ENCODE measurements around the gene CEMP1. TPM values are rescaled to one million over a fixed set of nuclear protein-coding genes. Genes with fewer than 3 reads are reported as not detected.

Gene CEMP1
- total and polyA plus RNA-seq, 10 of the 15 experiments (the other 5 are each of a cell fraction or from before 2014, with no cell fraction given), result 0.05 to 8.2 (median 1.5) TPM; not detected in 5

GRCh38 chr16:2514333-2515179 is 16.7 kb downstream of the CEMP1 start:
- peaks cover 6 to 13% of the 10 kb centered on the region in 2 experiments; a peak in 3 of 4 replicates for H3K36me3 ChIP-seq (ENCODE audit: control insufficient read depth in 2 of 2, insufficient read depth in 2 of 2, low read length in 1 of 2)
- 0 out of 2 replicates have a peak, but pooled peaks have one; percentile 39 for TF ChIP-seq MLLT1 (IDR thresholded peaks at IDR 0.05)
- no peak for TF ChIP-seq EZH2 (IDR thresholded peaks at IDR 0.05; ENCODE audit: borderline replicate concordance, control insufficient read depth, low read depth, low read length)
- no peak for TF ChIP-seq CHD4 (IDR thresholded peaks at IDR 0.05)
- no peak for TF ChIP-seq RAD21 (IDR thresholded peaks at IDR 0.05; ENCODE audit: insufficient read depth, low read depth, low read length)
- TF ChIP-seq SPI1 (IDR thresholded peaks at IDR 0.05; ENCODE audit: borderline replicate concordance, insufficient read depth, low read depth, low read length), result no peak
- TF ChIP-seq, protein P1, sequence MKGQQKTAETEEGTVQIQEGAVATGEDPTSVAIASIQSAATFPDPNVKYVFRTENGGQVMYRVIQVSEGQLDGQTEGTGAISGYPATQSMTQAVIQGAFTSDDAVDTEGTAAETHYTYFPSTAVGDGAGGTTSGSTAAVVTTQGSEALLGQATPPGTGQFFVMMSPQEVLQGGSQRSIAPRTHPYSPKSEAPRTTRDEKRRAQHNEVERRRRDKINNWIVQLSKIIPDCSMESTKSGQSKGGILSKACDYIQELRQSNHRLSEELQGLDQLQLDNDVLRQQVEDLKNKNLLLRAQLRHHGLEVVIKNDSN (IDR thresholded peaks at IDR 0.05; ENCODE audit: borderline replicate concordance, extremely low read length, insufficient read depth, low read depth, low read length), result peak; percentile 33
- no peak; the same call in 1 of the 2 replicates for TF ChIP-seq POLR2A (IDR thresholded peaks at IDR 0.05; ENCODE audit: low read depth, low read length)
- no peak for TF ChIP-seq YY1 (IDR thresholded peaks at IDR 0.05; ENCODE audit: low read depth, low read length)
- TF ChIP-seq, protein P2, sequence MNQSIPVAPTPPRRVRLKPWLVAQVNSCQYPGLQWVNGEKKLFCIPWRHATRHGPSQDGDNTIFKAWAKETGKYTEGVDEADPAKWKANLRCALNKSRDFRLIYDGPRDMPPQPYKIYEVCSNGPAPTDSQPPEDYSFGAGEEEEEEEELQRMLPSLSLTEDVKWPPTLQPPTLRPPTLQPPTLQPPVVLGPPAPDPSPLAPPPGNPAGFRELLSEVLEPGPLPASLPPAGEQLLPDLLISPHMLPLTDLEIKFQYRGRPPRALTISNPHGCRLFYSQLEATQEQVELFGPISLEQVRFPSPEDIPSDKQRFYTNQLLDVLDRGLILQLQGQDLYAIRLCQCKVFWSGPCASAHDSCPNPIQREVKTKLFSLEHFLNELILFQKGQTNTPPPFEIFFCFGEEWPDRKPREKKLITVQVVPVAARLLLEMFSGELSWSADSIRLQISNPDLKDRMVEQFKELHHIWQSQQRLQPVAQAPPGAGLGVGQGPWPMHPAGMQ (IDR thresholded peaks at IDR 0.05; ENCODE audit: borderline replicate concordance), result no peak
- TF ChIP-seq IKZF2 (IDR thresholded peaks at IDR 0.05), result no peak
- TF ChIP-seq SMARCA5 (IDR thresholded peaks at IDR 0.05), result no peak
- no peak for TF ChIP-seq ZNF622 (IDR thresholded peaks at IDR 0.05)
- CTCF ChIA-PET, result no interaction called here
- in situ Hi-C loops (cut with MboI), result no loop called here
- DNase-seq (ENCODE audit: low read depth, low spot score) (no peak), FAIRE-seq (no peak), ATAC-seq (peak; percentile 9)
- H3K9ac ChIP-seq (ENCODE audit: control insufficient read depth, insufficient read depth, low read length), result peak overlapping the region; percentile 93
- intact Hi-C loops (cut with micrococcal nuclease; ENCODE audit: unreplicated experiment), result no loop called here
- H3K9me3 ChIP-seq (replicated peaks; ENCODE audit: control insufficient read depth, insufficient read depth, low read length), result no peaks in the 10 kb centered on the region
- BruUV-seq (replicated peaks), result TSS peak; percentile 65
- SMC1A ChIA-PET (ENCODE audit: uncharacterized antibody, unreplicated experiment), result no interaction called here
- peaks cover 6% of the 10 kb centered on the region; the same call in 1 of the 2 replicates for H4K20me1 ChIP-seq (ENCODE audit: control insufficient read depth, insufficient read depth)
- WGBS (ENCODE audit: insufficient coverage, insufficient replicate concordance, low lambda C conversion rate, missing lambda C conversion rate), result under 1% methylated on average over 26 of the region's 63 CpGs
- H3K4me2 ChIP-seq (ENCODE audit: control insufficient read depth, insufficient read depth), result peak overlapping the region; percentile 64
- H3K4me3 ChIP-seq, result peak overlapping the region; percentile 75
- H2AFZ ChIP-seq (ENCODE audit: control insufficient read depth, low read depth, low read length), result no peak overlapping the region
- H3K27me3 ChIP-seq (replicated peaks in 1 of 2; ENCODE audit: control insufficient read depth in 2 of 2, insufficient read depth in 2 of 2, low read length in 1 of 2), result no peaks in the 10 kb centered on the region
- peaks cover 56% of the 10 kb centered on the region for H3K79me2 ChIP-seq (ENCODE audit: control insufficient read depth, insufficient read depth, low read length)
- H3K27ac ChIP-seq (ENCODE audit: control insufficient read depth, insufficient read depth), result peak overlapping the region; percentile 84
- peaks cover 24% of the 10 kb centered on the region for H3K4me1 ChIP-seq (ENCODE audit: control insufficient read depth, insufficient read depth, low read length)
- POLR2A ChIA-PET, result interaction anchor here (0.5 to 2.4 kb wide), 6 partner anchors 7 to 359 kb away, joined by 3 to 8 read pairs (median 4); partner anchors contain the start of genes CCNF, PDPK1 and TRAF7
- RAD21 ChIA-PET (ENCODE audit: unreplicated experiment), result interaction anchor here (0.6 kb wide), 1 partner anchor 46 kb away, joined by 3 read pairs; no protein-coding TSS in a partner anchor
